K562 (cell line): ENCODE measurements around the gene MRPL48. TPM values are rescaled to one million over a fixed set of nuclear protein-coding genes. Genes with fewer than 3 reads are reported as not detected.

ENCODE experiments used
- AFF4 ChIP-seq: sonication (generic); formaldehyde crosslinking; IDR thresholded peaks from 2 replicates; pipeline ENCODE4 v1.8.0; 2023; ENCODE audit warnings: mild to moderate bottlenecking, missing genetic modification reagents
- ATF1 ChIP-seq, 2 experiments: fragments of 450-650 bp in 1 of 2; IDR thresholded peaks; 2 replicates each; pipeline ENCODE4 v1.6.1; 2016; ENCODE audit warnings: missing compliant biosample characterization in 1 of 2, missing genetic modification characterization in 1 of 2
- ATF4 ChIP-seq: fragments of 450-650 bp; formaldehyde crosslinking; IDR thresholded peaks from 2 replicates; pipeline ENCODE4 v1.4.0; 2022; ENCODE audit warnings: mild to moderate bottlenecking, moderate library complexity
- NR2C2 ChIP-seq, 2 experiments: fragments of 200-800 bp in 1 of 2; sonication (Bioruptor generic) in 1 of 2; sonication (generic) in 1 of 2; formaldehyde crosslinking in 1 of 2; IDR thresholded peaks; 2 replicates each; pipeline versions ENCODE4 v1.6.1 to v1.8.0; 2016 to 2022; ENCODE audit warnings: mild to moderate bottlenecking in 1 of 2, missing compliant biosample characterization in 1 of 2, missing genetic modification characterization in 1 of 2, missing genetic modification reagents in 1 of 2
- RFX7 ChIP-seq: fragments of 250-450 bp; sonication (Bioruptor Pico); IDR thresholded peaks from 2 replicates; pipeline ENCODE4 v1.5.1; 2021; ENCODE audit warnings: mild to moderate bottlenecking
- SREBF1 ChIP-seq: fragments of 150-350 bp; IDR thresholded peaks from 2 replicates; pipeline ENCODE4 v1.6.1; 2014; ENCODE audit warnings: antibody characterized with exemption, low read depth, low read length, borderline replicate concordance
- TFE3 ChIP-seq: fragments of 450-650 bp; formaldehyde crosslinking; IDR thresholded peaks from 2 replicates; pipeline ENCODE4 v1.4.0; 2020; ENCODE audit warnings: mild to moderate bottlenecking, mixed read lengths
- ZNF121 ChIP-seq: sonication (generic); formaldehyde crosslinking; conservative IDR thresholded peaks from 2 replicates; pipeline ENCODE4 v1.8.0; 2022; ENCODE audit warnings: missing genetic modification reagents
- ZNF398 ChIP-seq: fragments of 250-450 bp; sonication (Bioruptor Pico); IDR thresholded peaks from 2 replicates; pipeline ENCODE4 v1.8.0; 2021; ENCODE audit warnings: moderate library complexity, mild to moderate bottlenecking, inconsistent platforms
- ZNF583 ChIP-seq: fragments of 250-450 bp; sonication (Bioruptor Pico); IDR thresholded peaks from 2 replicates; pipeline ENCODE4 v1.4.0; 2020
- ZNF695 ChIP-seq: fragments of 450-650 bp; formaldehyde crosslinking; IDR thresholded peaks from 2 replicates; pipeline ENCODE4 v1.4.0; 2020; ENCODE audit warnings: mild to moderate bottlenecking, moderate library complexity
- polyA plus RNA-seq, 8 experiments: library from polyadenylated mRNA; depleted of rRNA in 4 of 8; stranded (reverse) in 5 of 8; unstranded in 3 of 8; fragments of >200 nt; fragmentation: Nextera tagmentation in 2 of 8; fragmentation: Illumina TruSeq in 1 of 8; extraction: Ambion mirVana in 2 of 8; extraction: Trizol in 1 of 8; gene quantifications; 2 replicates each; pipeline versions ENCODE4 v1.2.1 to v1.2.3, GENCODE V29; 2011 to 2014; ENCODE audit warnings: inconsistent platforms in 1 of 8, missing spikeins in 1 of 8
- total RNA-seq, 7 experiments: library from RNA; depleted of rRNA in 6 of 7; stranded (reverse); fragments of >200 nt in 6 of 7; fragmentation: Illumina TruSeq in 2 of 7; extraction: Trizol in 2 of 7; gene quantifications; 2 replicates each; pipeline versions ENCODE4 v1.2.1 to v1.2.3, GENCODE V29; 2011 to 2021; ENCODE audit warnings: low replicate concordance in 1 of 7

Gene MRPL48
- total and polyA plus RNA-seq, 9 of the 15 experiments (the other 6 are each of a cell fraction or from before 2014, with no cell fraction given): 66.0 to 237 (median 104) TPM

- TF ChIP-seq ATF4 (CRISPR knock-in tag) (peak; percentile 99), ATF1 (CRISPR knock-in tag; IDR thresholded peaks at IDR 0.05) (no peak), ATF1 (tag; IDR thresholded peaks at IDR 0.05) (peak; percentile 41), SREBF1 (no peak), ZNF695 (CRISPR knock-in tag) (0 out of 2 replicates have a peak, but pooled peaks have one; percentile 52), ZNF121 (no peak), ZNF398 (CRISPR knock-in tag) (peak; percentile 39; the same call in 1 of the 2 replicates), AFF4 (CRISPR knock-in tag) (0 out of 2 replicates have a peak, but pooled peaks have one; percentile 56), RFX7 (CRISPR knock-in tag) (no peak), ZNF583 (CRISPR knock-in tag) (peak; percentile 93), TFE3 (CRISPR knock-in tag) (no peak), NR2C2 (CRISPR knock-in tag; IDR thresholded peaks at IDR 0.05) (no peak), NR2C2 (tag; IDR thresholded peaks at IDR 0.05) (peak; percentile 70)
These were observed 3.5 kb upstream of the MRPL48 start (continued) for GRCh38 chr11:73784080-73784634.
